ENCODE data around the gene SULT1C2.

SULT1C2 gene

DNA sequence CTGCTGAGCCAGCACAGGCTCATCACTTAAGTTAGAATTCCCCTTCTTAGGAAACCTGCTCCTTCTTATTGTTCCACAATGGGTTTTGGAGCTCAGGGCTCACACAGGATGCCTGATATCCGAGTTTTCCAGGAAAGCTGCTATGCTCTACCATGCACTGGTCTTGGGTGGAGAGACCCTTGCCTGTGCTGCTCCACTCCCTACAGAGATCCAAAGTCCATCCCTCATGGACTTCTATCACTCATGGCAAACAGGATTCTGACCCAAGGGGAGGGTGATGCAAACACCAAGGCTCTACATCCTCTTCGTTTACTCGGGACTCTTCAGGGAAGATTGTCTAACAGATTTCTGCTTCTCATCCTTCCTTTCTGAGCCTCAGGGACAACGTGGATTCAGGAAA lies 5.2 kb downstream of the SULT1C2 start:
- Histone ChIP-seq H3K36me3 (ENCODE audit: control insufficient read depth, insufficient read depth, low read length) (no peaks in the 10 kb centered on the region), H3K4me1 (ENCODE audit: control insufficient read depth, insufficient read depth, low read length) (peaks cover under 1% of the 10 kb centered on the region; the same call in 1 of the 2 replicates), H3K9me3 (ENCODE audit: control insufficient read depth, insufficient read depth, low read length) (no peaks in the 10 kb centered on the region), H3K9ac (ENCODE audit: low read depth, low read length) (no peak overlapping the region), H3K27me3 (ENCODE audit: control insufficient read depth, insufficient read depth, low read length) (no peaks in the 10 kb centered on the region), H3K4me3 (ENCODE audit: low read depth, low read length) (no peak overlapping the region), H3K27ac (ENCODE audit: low read depth, low read length) (no peak overlapping the region)

DNA sequence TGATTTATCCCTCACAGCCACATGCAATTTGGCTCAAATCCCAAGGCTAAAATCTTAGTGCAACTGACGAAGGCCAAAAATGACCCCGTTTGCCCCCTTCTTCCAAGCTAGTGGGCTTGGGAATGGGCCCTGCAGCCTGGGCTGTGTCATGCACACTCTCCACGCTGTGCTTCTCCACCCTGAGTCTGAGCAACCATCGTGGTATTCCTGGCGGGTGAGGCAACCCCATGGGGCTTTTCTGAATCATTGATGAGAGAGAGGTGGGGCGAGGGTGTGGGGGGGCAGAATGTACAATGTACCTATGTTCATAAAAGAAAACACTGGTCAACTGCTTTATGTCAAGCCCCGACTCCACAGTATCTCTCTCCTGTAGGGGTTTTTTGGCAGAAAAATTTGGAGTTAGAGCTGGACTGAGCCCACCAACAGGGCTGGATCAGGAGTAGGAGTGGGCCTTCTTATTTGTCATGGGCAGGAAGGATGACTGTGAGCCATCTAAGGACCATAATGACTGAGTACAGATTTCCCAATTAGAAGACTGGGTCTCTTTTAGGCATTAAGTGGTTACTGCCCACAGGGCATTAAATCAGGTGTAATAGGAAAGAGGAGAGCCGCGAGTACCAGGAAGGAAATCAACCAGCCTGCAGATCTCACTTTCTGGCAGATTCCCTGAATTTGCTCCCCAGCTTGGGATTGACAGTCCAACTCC lies 8.9 kb downstream of the SULT1C2 start:
- Histone ChIP-seq H3K9ac (ENCODE audit: low read depth, low read length) (no peak overlapping the region), H3K27me3 (ENCODE audit: control insufficient read depth, insufficient read depth, low read length) (no peaks in the 10 kb centered on the region), H3K27ac (ENCODE audit: low read depth, low read length) (no peak overlapping the region), H3K9me3 (ENCODE audit: control insufficient read depth, insufficient read depth, low read length) (no peaks in the 10 kb centered on the region), H3K36me3 (ENCODE audit: control insufficient read depth, insufficient read depth, low read length) (no peaks in the 10 kb centered on the region), H3K4me1 (ENCODE audit: control insufficient read depth, insufficient read depth, low read length) (no peaks in the 10 kb centered on the region), H3K4me3 (ENCODE audit: low read depth, low read length) (no peak overlapping the region)

DNA sequence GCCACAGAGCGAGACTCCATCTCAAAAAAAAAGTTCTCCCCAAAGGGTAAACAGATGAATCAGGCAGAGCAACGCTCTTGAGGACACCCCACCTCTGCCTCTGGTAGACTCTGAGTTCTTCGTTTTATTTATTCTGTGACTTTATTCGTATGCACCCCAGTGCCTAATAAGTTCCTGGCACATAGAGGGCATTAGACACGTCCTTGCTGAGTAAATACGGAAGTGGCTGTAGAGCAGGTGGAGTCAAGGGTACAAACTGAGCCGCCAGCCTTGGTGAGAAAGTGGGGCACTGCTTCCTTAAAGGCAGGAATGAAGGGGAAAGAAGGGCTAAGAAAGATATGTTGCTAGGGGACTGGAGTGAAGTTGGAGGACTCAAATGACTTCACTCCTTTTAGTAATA lies 12.9 kb downstream of the SULT1C2 start:
- H3K4me3 ChIP-seq (ENCODE audit: low read depth, low read length): no peak overlapping the region
- no peaks in the 10 kb centered on the region for H3K36me3 ChIP-seq (ENCODE audit: control insufficient read depth, insufficient read depth, low read length)
- H3K4me1 ChIP-seq (ENCODE audit: control insufficient read depth, insufficient read depth, low read length): no peaks in the 10 kb centered on the region
- no peak overlapping the region for H3K9ac ChIP-seq (ENCODE audit: low read depth, low read length)
- H3K9me3 ChIP-seq (ENCODE audit: control insufficient read depth, insufficient read depth, low read length): no peaks in the 10 kb centered on the region
- no peaks in the 10 kb centered on the region for H3K27me3 ChIP-seq (ENCODE audit: control insufficient read depth, insufficient read depth, low read length)
- H3K27ac ChIP-seq (ENCODE audit: low read depth, low read length): no peak overlapping the region

DNA sequence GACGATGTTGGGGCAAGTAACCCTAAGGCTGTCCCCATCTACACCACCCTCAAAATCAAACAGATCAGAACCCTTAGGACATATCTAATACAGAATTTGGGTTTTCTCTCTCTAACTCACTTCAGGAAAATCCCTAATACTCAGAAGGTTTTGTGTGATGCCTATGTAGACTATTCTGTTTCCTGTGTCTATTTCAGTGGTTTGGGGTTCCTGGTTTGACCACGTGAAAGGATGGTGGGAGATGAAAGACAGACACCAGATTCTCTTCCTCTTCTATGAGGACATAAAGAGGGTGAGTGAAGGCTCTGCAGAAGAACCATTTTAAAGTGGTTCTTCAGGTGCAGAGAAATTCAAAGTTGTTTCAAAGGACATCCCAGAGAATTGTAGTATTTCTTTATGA lies 16.3 kb downstream of the SULT1C2 start:
- Histone ChIP-seq H3K9ac (ENCODE audit: low read depth, low read length) (no peak overlapping the region), H3K4me1 (ENCODE audit: control insufficient read depth, insufficient read depth, low read length) (no peaks in the 10 kb centered on the region), H3K27me3 (ENCODE audit: control insufficient read depth, insufficient read depth, low read length) (no peaks in the 10 kb centered on the region), H3K36me3 (ENCODE audit: control insufficient read depth, insufficient read depth, low read length) (no peaks in the 10 kb centered on the region), H3K4me3 (ENCODE audit: low read depth, low read length) (no peak overlapping the region), H3K27ac (ENCODE audit: low read depth, low read length) (no peak overlapping the region), H3K9me3 (ENCODE audit: control insufficient read depth, insufficient read depth, low read length) (no peaks in the 10 kb centered on the region)

DNA sequence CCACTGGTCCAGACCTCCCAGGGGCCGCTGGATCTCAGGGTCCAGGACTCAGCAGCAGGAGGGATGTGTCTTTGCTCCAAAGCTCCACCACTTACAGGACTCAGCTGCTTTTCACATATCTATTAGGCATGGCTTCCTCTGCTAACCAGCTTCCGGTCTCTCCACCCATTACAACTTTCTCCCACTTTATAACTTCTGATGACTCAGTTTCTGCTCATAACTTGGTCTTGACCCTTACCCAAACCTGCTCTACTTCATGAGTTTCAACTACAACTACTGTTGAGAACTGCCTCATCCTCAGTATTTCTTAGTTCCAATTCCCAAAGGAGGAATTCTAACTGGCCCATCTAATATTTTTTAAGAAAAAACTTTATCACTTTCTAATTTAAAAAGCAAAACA lies 17.2 kb downstream of the SULT1C2 start:
- H3K4me3 ChIP-seq (ENCODE audit: low read depth, low read length): no peak overlapping the region
- H3K27ac ChIP-seq (ENCODE audit: low read depth, low read length): no peak overlapping the region
- no peaks in the 10 kb centered on the region for H3K27me3 ChIP-seq (ENCODE audit: control insufficient read depth, insufficient read depth, low read length)
- no peaks in the 10 kb centered on the region for H3K9me3 ChIP-seq (ENCODE audit: control insufficient read depth, insufficient read depth, low read length)
- no peaks in the 10 kb centered on the region for H3K4me1 ChIP-seq (ENCODE audit: control insufficient read depth, insufficient read depth, low read length)
- no peaks in the 10 kb centered on the region for H3K36me3 ChIP-seq (ENCODE audit: control insufficient read depth, insufficient read depth, low read length)
- H3K9ac ChIP-seq (ENCODE audit: low read depth, low read length): no peak overlapping the region

DNA sequence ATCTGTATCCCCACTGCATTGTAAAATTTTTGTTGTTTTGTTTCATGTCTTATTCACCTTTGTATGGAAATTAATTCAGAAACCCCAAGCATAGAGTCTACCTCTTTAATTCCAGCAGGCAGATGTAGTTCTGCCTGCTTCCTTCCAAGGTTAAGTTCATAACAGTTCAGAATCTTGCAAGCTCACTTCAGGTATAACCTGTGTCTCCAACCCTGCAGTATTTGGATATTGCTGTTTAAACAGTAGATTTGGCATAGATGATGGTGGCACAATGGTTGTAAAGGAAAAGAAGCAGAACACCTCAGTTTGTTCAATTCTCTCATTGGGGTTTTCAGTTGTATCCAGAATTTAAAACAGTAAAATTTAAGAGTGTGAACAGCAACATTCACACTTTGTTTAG lies 21.2 kb downstream of the SULT1C2 start:
- Histone ChIP-seq H3K4me3 (ENCODE audit: low read depth, low read length) (no peak overlapping the region), H3K27ac (ENCODE audit: low read depth, low read length) (no peak overlapping the region), H3K4me1 (ENCODE audit: control insufficient read depth, insufficient read depth, low read length) (no peaks in the 10 kb centered on the region), H3K9me3 (ENCODE audit: control insufficient read depth, insufficient read depth, low read length) (no peaks in the 10 kb centered on the region), H3K36me3 (ENCODE audit: control insufficient read depth, insufficient read depth, low read length) (no peaks in the 10 kb centered on the region), H3K27me3 (ENCODE audit: control insufficient read depth, insufficient read depth, low read length) (no peaks in the 10 kb centered on the region), H3K9ac (ENCODE audit: low read depth, low read length) (no peak overlapping the region)

DNA sequence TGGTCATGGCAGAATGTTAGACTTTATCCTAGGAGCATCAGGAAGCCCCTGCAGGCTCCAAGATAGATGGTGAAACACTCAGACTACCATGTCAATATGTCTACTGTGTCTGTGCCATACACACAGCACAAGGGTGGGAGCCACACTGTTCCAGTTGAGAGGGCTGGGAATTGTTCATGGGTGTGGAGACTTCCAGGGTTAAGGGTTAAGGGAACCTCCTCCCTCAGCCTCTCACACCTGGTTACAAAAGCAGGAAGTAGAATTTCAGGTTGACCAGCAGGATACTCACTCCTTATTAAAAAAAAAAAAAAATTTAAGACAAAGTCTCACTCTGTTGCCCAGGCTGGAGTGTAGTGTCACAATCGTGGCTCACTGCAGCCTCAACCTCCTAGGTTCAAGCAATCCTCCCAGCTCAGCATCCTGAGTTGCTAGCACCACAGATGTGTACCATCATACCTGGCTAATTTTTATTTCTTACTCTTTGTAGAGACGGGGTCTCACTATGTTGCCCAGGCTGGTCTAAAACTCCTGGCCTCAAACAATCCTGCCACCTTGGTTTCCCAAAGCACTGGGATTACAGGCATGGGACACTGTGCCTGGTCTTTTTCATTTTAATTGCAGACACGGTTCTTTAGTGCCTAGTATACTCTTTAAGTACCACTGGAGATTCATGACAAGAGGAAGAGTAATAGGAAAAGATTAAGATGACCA lies 26.0 kb downstream of the SULT1C2 start:
- peaks cover 20% of the 10 kb centered on the region for H3K4me1 ChIP-seq (ENCODE audit: control insufficient read depth, insufficient read depth, low read length)
- no peaks in the 10 kb centered on the region for H3K36me3 ChIP-seq (ENCODE audit: control insufficient read depth, insufficient read depth, low read length)
- no peak overlapping the region for H3K4me3 ChIP-seq (ENCODE audit: low read depth, low read length)
- H3K9me3 ChIP-seq (ENCODE audit: control insufficient read depth, insufficient read depth, low read length): no peaks in the 10 kb centered on the region
- H3K9ac ChIP-seq (ENCODE audit: low read depth, low read length): no peak overlapping the region
- H3K27ac ChIP-seq (ENCODE audit: low read depth, low read length): no peak overlapping the region
- no peaks in the 10 kb centered on the region for H3K27me3 ChIP-seq (ENCODE audit: control insufficient read depth, insufficient read depth, low read length)

DNA sequence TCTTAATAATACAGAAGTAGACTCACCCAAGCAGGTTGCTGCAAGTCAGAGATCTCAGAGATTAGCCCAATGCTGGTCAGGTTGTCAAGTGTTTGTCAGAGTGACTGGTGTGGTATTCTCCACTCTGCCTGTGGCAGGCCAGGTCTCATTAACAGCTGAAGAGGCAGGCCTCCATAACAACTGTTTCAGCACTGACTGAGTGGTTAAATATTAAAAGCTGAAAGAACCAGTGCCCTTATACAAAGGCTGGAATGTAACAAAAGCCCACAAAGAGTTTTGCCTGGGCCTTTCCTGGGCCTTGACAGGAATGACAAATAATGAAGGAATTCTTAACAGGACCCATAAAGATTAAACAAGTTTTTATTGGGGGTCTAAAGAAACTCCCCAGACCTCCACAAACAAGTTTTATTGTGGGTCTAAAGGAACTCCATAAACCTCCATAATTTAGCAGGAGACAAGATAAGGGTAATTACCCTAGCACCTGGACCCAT lies 26.8 kb downstream of the SULT1C2 start:
- no peak overlapping the region for H3K4me3 ChIP-seq (ENCODE audit: low read depth, low read length)
- H3K36me3 ChIP-seq (ENCODE audit: control insufficient read depth, insufficient read depth, low read length): no peaks in the 10 kb centered on the region
- no peaks in the 10 kb centered on the region for H3K27me3 ChIP-seq (ENCODE audit: control insufficient read depth, insufficient read depth, low read length)
- peak overlapping the region; percentile 23 for H3K27ac ChIP-seq (ENCODE audit: low read depth, low read length)
- peaks cover 20% of the 10 kb centered on the region for H3K4me1 ChIP-seq (ENCODE audit: control insufficient read depth, insufficient read depth, low read length)
- no peak overlapping the region for H3K9ac ChIP-seq (ENCODE audit: low read depth, low read length)
- no peaks in the 10 kb centered on the region for H3K9me3 ChIP-seq (ENCODE audit: control insufficient read depth, insufficient read depth, low read length)

DNA sequence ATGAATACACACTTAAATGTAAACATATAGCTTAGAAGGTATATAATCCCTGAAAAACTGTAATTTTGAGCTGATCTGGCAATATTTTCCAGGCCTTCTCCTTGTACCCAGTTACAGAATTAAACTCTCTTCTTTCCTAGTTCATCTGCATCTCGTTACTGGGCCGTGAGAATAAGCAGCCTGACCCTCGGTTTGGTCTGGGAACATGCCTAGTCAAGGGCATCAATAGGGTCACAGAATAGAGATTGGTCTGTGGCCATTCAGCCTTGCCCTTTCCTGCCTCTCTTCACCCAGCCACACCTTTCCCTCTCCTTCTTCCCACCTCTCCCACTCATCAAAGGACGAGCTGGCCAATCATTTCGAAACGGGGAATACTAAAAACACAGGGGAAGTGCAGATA lies 27.3 kb downstream of the SULT1C2 start:
- Histone ChIP-seq H3K27ac (ENCODE audit: low read depth, low read length) (peak overlapping the region; percentile 23), H3K9ac (ENCODE audit: low read depth, low read length) (no peak overlapping the region), H3K27me3 (ENCODE audit: control insufficient read depth, insufficient read depth, low read length) (no peaks in the 10 kb centered on the region), H3K4me3 (ENCODE audit: low read depth, low read length) (peak overlapping the region; percentile 31; the same call in 1 of the 2 replicates), H3K36me3 (ENCODE audit: control insufficient read depth, insufficient read depth, low read length) (no peaks in the 10 kb centered on the region), H3K4me1 (ENCODE audit: control insufficient read depth, insufficient read depth, low read length) (peaks cover 20% of the 10 kb centered on the region), H3K9me3 (ENCODE audit: control insufficient read depth, insufficient read depth, low read length) (no peaks in the 10 kb centered on the region)

DNA sequence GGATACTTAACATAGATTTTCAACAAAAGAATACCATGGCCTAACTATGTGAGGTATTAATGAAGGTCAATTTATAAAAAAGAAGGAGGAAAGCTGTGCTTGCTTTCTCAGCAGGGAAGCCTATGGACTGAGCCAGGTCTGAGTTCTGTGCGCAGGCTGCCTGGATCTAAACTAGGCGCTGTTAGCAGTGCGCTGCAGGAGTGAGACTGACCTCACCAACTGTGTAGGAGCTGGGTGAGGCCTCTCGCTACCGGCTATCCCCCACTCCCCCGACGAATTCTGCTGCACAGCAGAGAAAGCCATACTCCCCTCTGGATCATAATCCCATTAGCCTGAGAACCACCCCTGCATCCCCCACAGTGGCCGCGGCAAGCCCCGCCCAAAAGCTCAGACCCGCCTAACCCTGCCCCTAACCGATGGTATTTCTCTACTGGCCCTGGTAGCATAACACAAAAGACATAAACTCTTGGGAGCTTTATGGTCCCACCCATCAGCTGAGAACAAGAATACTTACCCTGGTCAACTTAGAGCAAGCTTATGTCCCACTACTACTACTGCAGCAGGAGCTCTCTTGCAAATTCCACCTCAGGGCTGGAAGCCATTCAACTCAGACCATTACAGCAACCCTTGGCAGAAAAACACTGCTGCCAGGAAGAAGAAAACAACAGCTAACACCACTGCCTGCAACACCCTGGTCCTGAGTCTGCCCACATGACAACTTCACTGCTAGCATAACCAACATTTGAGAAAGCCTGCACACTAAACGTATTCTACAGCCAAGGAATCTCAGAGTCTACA lies 28.0 kb downstream of the SULT1C2 start:
- H3K27ac ChIP-seq (ENCODE audit: low read depth, low read length): no peak overlapping the region
- H3K9me3 ChIP-seq (ENCODE audit: control insufficient read depth, insufficient read depth, low read length): no peaks in the 10 kb centered on the region
- H3K9ac ChIP-seq (ENCODE audit: low read depth, low read length): no peak overlapping the region
- no peaks in the 10 kb centered on the region for H3K36me3 ChIP-seq (ENCODE audit: control insufficient read depth, insufficient read depth, low read length)
- H3K4me1 ChIP-seq (ENCODE audit: control insufficient read depth, insufficient read depth, low read length): peaks cover 20% of the 10 kb centered on the region
- no peaks in the 10 kb centered on the region for H3K27me3 ChIP-seq (ENCODE audit: control insufficient read depth, insufficient read depth, low read length)
- H3K4me3 ChIP-seq (ENCODE audit: low read depth, low read length): peak overlapping the region; percentile 31; the same call in 1 of the 2 replicates
